Tibial artery (tissue), 4 donors: ENCODE measurements around the gene SELENOH.

ENCODE experiments used
- DNase-seq, 2 donors: peaks; one replicate each; pipeline ENCODE4 v3.0.0-alpha.2; 2019
- H3K27ac ChIP-seq, 2 donors: fragments of 200-600 bp; sonication (generic) in 1 of 2; 1 replicate in 1 of 2; 2 replicates in 1 of 2; pipeline ENCODE4 v1.5.1; 2018 to 2019; ENCODE audit warnings: mild to moderate bottlenecking in 1 of 2
- H3K27me3 ChIP-seq, 2 donors: fragments of 200-600 bp; sonication (generic) in 1 of 2; one replicate each; pipeline versions ENCODE4 v1.5.1 to v1.6.0; 2016 to 2019
- H3K36me3 ChIP-seq, 3 donors: fragments of 200-600 bp; sonication (generic) in 2 of 3; one replicate each; pipeline ENCODE4 v1.5.1; 2016 to 2019; ENCODE audit warnings: mild to moderate bottlenecking in 2 of 3
- H3K4me1 ChIP-seq, 4 donors: fragments of 200-600 bp; sonication (generic) in 2 of 4; 1 replicate in 3 of 4; 2 replicates in 1 of 4; pipeline ENCODE4 v1.5.1; 2016 to 2019
- H3K4me3 ChIP-seq, 2 donors: fragments of 200-600 bp; sonication (generic) in 1 of 2; 1 replicate in 1 of 2; 2 replicates in 1 of 2; pipeline ENCODE4 v1.5.1; 2018 to 2019; ENCODE audit warnings: mild to moderate bottlenecking in 2 of 2
- H3K9me3 ChIP-seq, 3 donors: fragments of 200-600 bp; sonication (generic) in 1 of 3; one replicate each; pipeline ENCODE4 v1.5.1; 2016 to 2019
- intact Hi-C: fragments of 100-400 bp; cut with DNase I; formaldehyde crosslinking; loops from one replicate; pipeline ENCODE4 v1.15.0; 2023; ENCODE audit warnings: low total_unique reads
- TF ChIP-seq, protein P1 (sequence below), 2 experiments: fragments of 200-600 bp in 1 of 2; fragments of 450-650 bp in 1 of 2; IDR thresholded peaks; one replicate each; pipeline ENCODE4 v1.5.1; 2017 to 2019; ENCODE audit warnings: antibody characterized with exemption in 2 of 2, mild to moderate bottlenecking in 1 of 2, moderate library complexity in 1 of 2

The SELENOH gene

DNA sequence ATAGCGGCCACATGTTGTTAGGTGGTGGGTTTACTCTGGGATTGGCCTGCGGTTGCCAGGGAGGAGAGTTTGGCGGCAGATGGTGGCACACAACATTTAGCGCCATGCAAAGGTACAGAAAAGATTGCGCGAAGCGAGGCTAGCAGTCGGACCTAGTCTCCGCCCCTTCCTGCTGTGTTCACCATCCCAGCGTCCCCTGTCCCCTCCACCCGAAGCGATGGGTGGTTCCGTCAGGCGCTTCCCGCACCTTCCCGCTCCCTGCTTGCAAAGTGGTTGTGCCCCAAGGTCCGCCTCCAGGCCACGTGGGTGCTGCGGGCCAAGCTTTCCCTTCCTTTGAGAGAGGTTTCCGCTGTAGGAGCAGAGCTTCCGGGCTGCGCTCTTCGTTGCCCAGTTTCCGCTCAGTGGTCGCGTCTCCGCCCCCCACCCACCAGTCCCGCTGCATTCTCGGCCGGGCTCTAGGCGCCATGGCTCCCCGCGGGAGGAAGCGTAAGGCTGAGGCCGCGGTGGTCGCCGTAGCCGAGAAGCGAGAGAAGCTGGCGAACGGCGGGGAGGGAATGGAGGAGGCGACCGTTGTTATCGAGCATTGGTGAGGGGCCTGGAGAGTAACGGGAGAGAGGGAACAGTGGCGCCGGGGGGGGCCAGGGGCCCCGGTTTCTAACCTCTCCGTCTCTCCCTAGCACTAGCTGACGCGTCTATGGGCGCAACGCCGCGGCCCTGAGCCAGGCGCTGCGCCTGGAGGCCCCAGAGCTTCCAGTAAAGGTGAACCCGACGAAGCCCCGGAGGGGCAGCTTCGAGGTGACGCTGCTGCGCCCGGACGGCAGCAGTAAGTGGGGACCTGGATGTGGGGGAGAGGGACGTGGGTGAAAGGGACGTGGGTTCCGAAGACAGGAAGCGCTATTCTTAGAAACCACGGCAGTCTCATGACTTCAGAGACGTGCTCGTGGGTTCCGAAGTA is at the start of gene SELENOH:
TSS of gene SELENOH (plus strand) at position 360 of the 955 bp plus-strand sequence. CDS start at position 465, 105 bp downstream.
- Histone ChIP-seq H3K27me3 (no peaks in the 10 kb centered on the region), H3K27ac (peak within 1 kb of the TSS; percentile 96 to 99), H3K36me3 (peaks cover 26 to 68% (median 44%) of the 10 kb centered on the region in 3 donors), H3K9me3 (no peaks in the 10 kb centered on the region), H3K4me1 (peaks cover 0 to 20% (median 10%) of the 10 kb centered on the region in 4 donors), H3K4me3 (peak within 1 kb of the TSS; percentile 98 to 100)
- intact Hi-C loops, result loop anchor here (10.0 kb wide), 1 partner anchor 63 kb away; no protein-coding TSS in a partner anchor
- peak; percentile 96 to 98 for DNase-seq
- TF ChIP-seq, protein P1, sequence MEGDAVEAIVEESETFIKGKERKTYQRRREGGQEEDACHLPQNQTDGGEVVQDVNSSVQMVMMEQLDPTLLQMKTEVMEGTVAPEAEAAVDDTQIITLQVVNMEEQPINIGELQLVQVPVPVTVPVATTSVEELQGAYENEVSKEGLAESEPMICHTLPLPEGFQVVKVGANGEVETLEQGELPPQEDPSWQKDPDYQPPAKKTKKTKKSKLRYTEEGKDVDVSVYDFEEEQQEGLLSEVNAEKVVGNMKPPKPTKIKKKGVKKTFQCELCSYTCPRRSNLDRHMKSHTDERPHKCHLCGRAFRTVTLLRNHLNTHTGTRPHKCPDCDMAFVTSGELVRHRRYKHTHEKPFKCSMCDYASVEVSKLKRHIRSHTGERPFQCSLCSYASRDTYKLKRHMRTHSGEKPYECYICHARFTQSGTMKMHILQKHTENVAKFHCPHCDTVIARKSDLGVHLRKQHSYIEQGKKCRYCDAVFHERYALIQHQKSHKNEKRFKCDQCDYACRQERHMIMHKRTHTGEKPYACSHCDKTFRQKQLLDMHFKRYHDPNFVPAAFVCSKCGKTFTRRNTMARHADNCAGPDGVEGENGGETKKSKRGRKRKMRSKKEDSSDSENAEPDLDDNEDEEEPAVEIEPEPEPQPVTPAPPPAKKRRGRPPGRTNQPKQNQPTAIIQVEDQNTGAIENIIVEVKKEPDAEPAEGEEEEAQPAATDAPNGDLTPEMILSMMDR (IDR thresholded peaks at IDR 0.05), result no peak

GRCh38 chr11:57698843-57699365 is 42.4 kb upstream of the SELENOH start:
- Histone ChIP-seq H3K4me1 (no peaks in the 10 kb centered on the region), H3K27me3 (no peaks in the 10 kb centered on the region), H3K27ac (no peak overlapping the region), H3K36me3 (peaks cover 78 to 91% (median 86%) of the 10 kb centered on the region in 3 donors), H3K4me3 (no peak overlapping the region), H3K9me3 (no peaks in the 10 kb centered on the region)
- TF ChIP-seq, protein P1 (IDR thresholded peaks at IDR 0.05), result no peak
- intact Hi-C loops, result no loop called here
- DNase-seq, result no peak

- Histone ChIP-seq H3K36me3 (peaks cover 78 to 91% (median 85%) of the 10 kb centered on the region in 3 donors), H3K4me3 (no peak overlapping the region), H3K4me1 (no peaks in the 10 kb centered on the region), H3K27me3 (no peaks in the 10 kb centered on the region), H3K9me3 (no peaks in the 10 kb centered on the region), H3K27ac (no peak overlapping the region)
- intact Hi-C loops, result loop anchor here (10.0 kb wide), 1 partner anchor 105 kb away; no protein-coding TSS in a partner anchor
- TF ChIP-seq, protein P1 (IDR thresholded peaks at IDR 0.05), result no peak
- DNase-seq, result no peak
Observed at GRCh38 chr11:57699813-57700212, 41.5 kb upstream of the SELENOH start.

- Histone ChIP-seq H3K27ac (no peak overlapping the region), H3K4me1 (no peaks in the 10 kb centered on the region), H3K27me3 (no peaks in the 10 kb centered on the region), H3K36me3 (peaks cover 74 to 91% (median 83%) of the 10 kb centered on the region in 3 donors), H3K9me3 (no peaks in the 10 kb centered on the region), H3K4me3 (no peak overlapping the region)
- DNase-seq, result no peak
- intact Hi-C loops, result loop anchor here (10.0 kb wide), 1 partner anchor 104 kb away; no protein-coding TSS in a partner anchor
- TF ChIP-seq, protein P1 (IDR thresholded peaks at IDR 0.05), result no peak
Observed at GRCh38 chr11:57700425-57700824, 40.9 kb upstream of the SELENOH start.

DNA sequence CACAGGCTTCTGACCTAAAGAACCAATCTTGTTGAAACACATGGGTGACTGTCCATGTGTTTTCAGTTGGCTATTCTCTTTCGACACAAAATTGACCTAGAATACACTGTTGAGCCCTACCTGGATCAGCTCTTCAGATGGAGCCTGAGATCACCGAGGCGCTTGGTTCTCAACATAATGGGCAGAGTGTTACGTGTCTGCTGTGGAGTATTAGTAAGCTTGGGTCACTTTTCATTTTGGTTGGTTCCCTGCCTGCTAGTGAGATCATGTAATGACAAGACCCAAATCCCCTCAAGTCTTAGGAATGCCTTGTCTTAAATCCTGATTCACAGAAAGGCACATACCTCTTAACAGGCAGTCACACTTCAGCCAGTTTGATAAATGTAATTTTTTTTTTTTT is 38.0 kb upstream of the SELENOH start:
- Histone ChIP-seq H3K9me3 (no peaks in the 10 kb centered on the region), H3K4me1 (peaks cover 0 to 3% (median 1%) of the 10 kb centered on the region in 4 donors), H3K4me3 (no peak overlapping the region), H3K27ac (no peak overlapping the region), H3K36me3 (peaks cover 49 to 74% (median 57%) of the 10 kb centered on the region in 3 donors), H3K27me3 (no peaks in the 10 kb centered on the region)
- TF ChIP-seq, protein P1 (IDR thresholded peaks at IDR 0.05), result no peak
- no peak for DNase-seq
- intact Hi-C loops, result loop anchor here (10.0 kb wide), 1 partner anchor 101 kb away; no protein-coding TSS in a partner anchor
